ENCODE data around the gene SCAF4.
"Not testable (repeated sequence)": the region's sequence is repeated elsewhere in the genome, so short reads cannot be mapped to it uniquely, and the experiment has no call there.

Gene SCAF4

DNA sequence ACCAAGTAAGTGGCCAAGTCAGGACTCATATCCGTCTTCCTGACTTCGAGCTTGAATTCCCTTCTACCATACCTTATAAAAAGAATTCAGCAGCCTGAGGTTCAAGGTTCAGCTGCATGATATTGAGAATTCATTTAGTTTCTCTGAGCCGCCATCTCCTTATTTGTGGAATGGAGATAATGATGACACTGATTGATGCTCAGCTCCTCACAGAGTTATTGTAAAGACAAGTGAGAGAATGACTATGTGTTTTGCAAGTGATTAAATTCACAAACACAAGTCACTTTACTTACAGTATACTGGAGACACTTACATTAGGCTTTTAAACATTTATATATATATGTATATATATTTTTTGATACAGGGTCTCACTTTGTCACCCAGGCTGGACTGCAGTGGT is 39.8 kb upstream of the SCAF4 start:
- no peaks in the 10 kb centered on the region for H3K4me1 ChIP-seq (ENCODE audit: insufficient read depth, low read length, poor library complexity, severe bottlenecking)
- H3K79me2 ChIP-seq (ENCODE audit: insufficient read depth, low read length) = no peaks in the 10 kb centered on the region
- no peak overlapping the region for H3K4me3 ChIP-seq (ENCODE audit: low read length, poor library complexity, severe bottlenecking)
- no peak for TF ChIP-seq EZH2phosphoT487 (IDR thresholded peaks at IDR 0.05; ENCODE audit: borderline replicate concordance)
- TF ChIP-seq, protein P1, sequence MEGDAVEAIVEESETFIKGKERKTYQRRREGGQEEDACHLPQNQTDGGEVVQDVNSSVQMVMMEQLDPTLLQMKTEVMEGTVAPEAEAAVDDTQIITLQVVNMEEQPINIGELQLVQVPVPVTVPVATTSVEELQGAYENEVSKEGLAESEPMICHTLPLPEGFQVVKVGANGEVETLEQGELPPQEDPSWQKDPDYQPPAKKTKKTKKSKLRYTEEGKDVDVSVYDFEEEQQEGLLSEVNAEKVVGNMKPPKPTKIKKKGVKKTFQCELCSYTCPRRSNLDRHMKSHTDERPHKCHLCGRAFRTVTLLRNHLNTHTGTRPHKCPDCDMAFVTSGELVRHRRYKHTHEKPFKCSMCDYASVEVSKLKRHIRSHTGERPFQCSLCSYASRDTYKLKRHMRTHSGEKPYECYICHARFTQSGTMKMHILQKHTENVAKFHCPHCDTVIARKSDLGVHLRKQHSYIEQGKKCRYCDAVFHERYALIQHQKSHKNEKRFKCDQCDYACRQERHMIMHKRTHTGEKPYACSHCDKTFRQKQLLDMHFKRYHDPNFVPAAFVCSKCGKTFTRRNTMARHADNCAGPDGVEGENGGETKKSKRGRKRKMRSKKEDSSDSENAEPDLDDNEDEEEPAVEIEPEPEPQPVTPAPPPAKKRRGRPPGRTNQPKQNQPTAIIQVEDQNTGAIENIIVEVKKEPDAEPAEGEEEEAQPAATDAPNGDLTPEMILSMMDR (conservative IDR thresholded peaks at IDR 0.05; ENCODE audit: low read length) = no peak
- no peaks in the 10 kb centered on the region for H3K27me3 ChIP-seq (ENCODE audit: insufficient read depth, low read length, poor library complexity, severe bottlenecking)
- no peaks in the 10 kb centered on the region for H3K36me3 ChIP-seq (ENCODE audit: insufficient read depth, low read length)
- H3K9ac ChIP-seq (ENCODE audit: low read depth, low read length, poor library complexity, severe bottlenecking) = no peak overlapping the region
- H4K20me1 ChIP-seq (ENCODE audit: insufficient read depth, low read length, poor library complexity, severe bottlenecking) = no peaks in the 10 kb centered on the region
- no peaks in the 10 kb centered on the region for H3K9me2 ChIP-seq (replicated peaks; ENCODE audit: low read depth, low read length)
- no peaks in the 10 kb centered on the region for H3K9me3 ChIP-seq (ENCODE audit: insufficient read depth, low read depth, low read length)
- H2AFZ ChIP-seq (ENCODE audit: low read length) = no peak overlapping the region
- no peaks in the 10 kb centered on the region for H3F3A ChIP-seq (ENCODE audit: low read depth)
- H3K4me2 ChIP-seq (ENCODE audit: low read depth, low read length, poor library complexity, severe bottlenecking) = no peak overlapping the region

DNA sequence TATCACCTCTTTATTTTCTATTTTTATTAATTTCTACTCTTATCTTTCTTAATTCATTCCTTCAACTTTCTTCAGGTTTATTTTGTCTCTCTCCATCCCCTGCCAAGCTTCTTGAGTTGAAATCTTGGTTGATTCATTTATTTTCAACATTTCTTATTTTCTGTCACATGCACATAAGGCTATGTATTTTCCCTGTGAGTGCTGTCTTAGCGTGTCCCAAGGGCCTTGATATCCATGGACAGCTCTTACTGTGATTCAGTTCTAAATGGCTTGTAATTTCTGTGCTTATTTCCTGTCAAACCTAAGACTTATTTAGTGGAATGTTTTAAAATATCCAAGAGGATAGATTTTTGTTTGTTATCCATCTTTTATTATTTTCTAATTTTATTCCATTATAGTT is 36.8 kb upstream of the SCAF4 start:
- H3F3A ChIP-seq (ENCODE audit: low read depth) = no peaks in the 10 kb centered on the region
- H3K27me3 ChIP-seq (ENCODE audit: insufficient read depth, low read length, poor library complexity, severe bottlenecking) = no peaks in the 10 kb centered on the region
- H3K4me1 ChIP-seq (ENCODE audit: insufficient read depth, low read length, poor library complexity, severe bottlenecking) = no peaks in the 10 kb centered on the region
- H3K9ac ChIP-seq (ENCODE audit: low read depth, low read length, poor library complexity, severe bottlenecking) = no peak overlapping the region
- H3K79me2 ChIP-seq (ENCODE audit: insufficient read depth, low read length) = no peaks in the 10 kb centered on the region
- no peak overlapping the region for H3K4me2 ChIP-seq (ENCODE audit: low read depth, low read length, poor library complexity, severe bottlenecking)
- no peaks in the 10 kb centered on the region for H4K20me1 ChIP-seq (ENCODE audit: insufficient read depth, low read length, poor library complexity, severe bottlenecking)
- H3K9me2 ChIP-seq (replicated peaks; ENCODE audit: low read depth, low read length) = no peaks in the 10 kb centered on the region
- TF ChIP-seq, protein P1 (conservative IDR thresholded peaks at IDR 0.05; ENCODE audit: low read length) = no peak
- no peak for TF ChIP-seq EZH2phosphoT487 (IDR thresholded peaks at IDR 0.05; ENCODE audit: borderline replicate concordance)
- no peaks in the 10 kb centered on the region for H3K36me3 ChIP-seq (ENCODE audit: insufficient read depth, low read length)
- H2AFZ ChIP-seq (ENCODE audit: low read length) = no peak overlapping the region
- no peak overlapping the region for H3K4me3 ChIP-seq (ENCODE audit: low read length, poor library complexity, severe bottlenecking)
- H3K9me3 ChIP-seq (ENCODE audit: insufficient read depth, low read depth, low read length) = no peaks in the 10 kb centered on the region

DNA sequence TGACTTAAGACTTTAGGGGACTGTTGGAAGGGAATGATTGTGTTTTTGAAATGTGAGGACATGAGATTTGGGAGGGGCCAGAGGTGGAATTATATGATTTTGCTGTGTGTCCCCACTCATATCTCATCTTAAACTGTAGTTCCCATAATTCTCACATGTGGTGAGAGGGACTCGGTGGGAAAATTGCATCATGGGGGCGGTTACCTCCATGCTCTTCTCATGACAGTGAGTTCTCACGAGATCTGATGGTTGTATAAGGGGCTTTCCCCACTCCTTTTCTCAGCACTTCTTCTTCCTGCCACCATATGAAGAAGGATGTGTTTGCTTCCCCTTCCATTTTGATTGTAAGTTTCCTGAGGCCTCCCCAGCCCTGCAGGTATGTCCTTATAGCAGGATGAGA is 35.0 kb upstream of the SCAF4 start:
- H3K9me3 ChIP-seq (ENCODE audit: insufficient read depth, low read depth, low read length) = no peaks in the 10 kb centered on the region
- H3F3A ChIP-seq (ENCODE audit: low read depth) = no peaks in the 10 kb centered on the region
- no peaks in the 10 kb centered on the region for H4K20me1 ChIP-seq (ENCODE audit: insufficient read depth, low read length, poor library complexity, severe bottlenecking)
- no peak for TF ChIP-seq EZH2phosphoT487 (IDR thresholded peaks at IDR 0.05; ENCODE audit: borderline replicate concordance)
- H3K9me2 ChIP-seq (replicated peaks; ENCODE audit: low read depth, low read length) = no peaks in the 10 kb centered on the region
- H3K79me2 ChIP-seq (ENCODE audit: insufficient read depth, low read length) = no peaks in the 10 kb centered on the region
- no peak overlapping the region for H3K4me2 ChIP-seq (ENCODE audit: low read depth, low read length, poor library complexity, severe bottlenecking)
- H3K9ac ChIP-seq (ENCODE audit: low read depth, low read length, poor library complexity, severe bottlenecking) = no peak overlapping the region
- no peak overlapping the region for H2AFZ ChIP-seq (ENCODE audit: low read length)
- H3K4me1 ChIP-seq (ENCODE audit: insufficient read depth, low read length, poor library complexity, severe bottlenecking) = no peaks in the 10 kb centered on the region
- H3K27me3 ChIP-seq (ENCODE audit: insufficient read depth, low read length, poor library complexity, severe bottlenecking) = no peaks in the 10 kb centered on the region
- H3K4me3 ChIP-seq (ENCODE audit: low read length, poor library complexity, severe bottlenecking) = no peak overlapping the region
- H3K36me3 ChIP-seq (ENCODE audit: insufficient read depth, low read length) = no peaks in the 10 kb centered on the region

DNA sequence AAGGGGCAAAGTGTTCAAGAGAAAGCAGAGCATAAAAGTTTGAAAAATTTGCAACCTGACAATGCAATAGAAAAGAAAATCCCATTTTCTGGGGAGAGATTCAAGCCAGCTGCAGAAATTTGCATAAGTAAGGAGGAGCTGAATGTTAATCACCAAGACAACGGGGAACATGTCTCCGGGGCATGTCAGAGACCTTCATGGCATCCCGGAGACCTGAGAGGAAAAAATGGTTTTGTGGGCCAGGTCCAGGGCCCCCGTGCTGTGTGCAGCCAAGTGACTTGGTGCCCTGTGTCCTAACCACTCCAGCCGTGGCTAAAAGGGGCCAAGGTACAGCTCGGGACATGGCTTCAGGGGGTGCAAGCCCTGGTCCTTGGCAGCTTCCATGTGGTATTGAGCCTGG is 33.9 kb upstream of the SCAF4 start:
- H3K9me3 ChIP-seq (ENCODE audit: insufficient read depth, low read depth, low read length); H3K9me2 ChIP-seq (replicated peaks; ENCODE audit: low read depth, low read length); H3K4me3 ChIP-seq (ENCODE audit: low read length, poor library complexity, severe bottlenecking); H3K36me3 ChIP-seq (ENCODE audit: insufficient read depth, low read length); H3K27me3 ChIP-seq (ENCODE audit: insufficient read depth, low read length, poor library complexity, severe bottlenecking); H3K79me2 ChIP-seq (ENCODE audit: insufficient read depth, low read length); H2AFZ ChIP-seq (ENCODE audit: low read length); H3K9ac ChIP-seq (ENCODE audit: low read depth, low read length, poor library complexity, severe bottlenecking); H3K4me1 ChIP-seq (ENCODE audit: insufficient read depth, low read length, poor library complexity, severe bottlenecking); H4K20me1 ChIP-seq (ENCODE audit: insufficient read depth, low read length, poor library complexity, severe bottlenecking); H3F3A ChIP-seq (ENCODE audit: low read depth); H3K4me2 ChIP-seq (ENCODE audit: low read depth, low read length, poor library complexity, severe bottlenecking): not testable (repeated sequence)

Data from Loucy (cell line).